HT-29 (cell line): ENCODE data around the gene U2AF2. TPM values are rescaled to one million over a fixed set of nuclear protein-coding genes. Genes with fewer than 3 reads are reported as not detected.

ENCODE experiments used
- DNase-seq: peaks from one replicate; pipeline ENCODE4 v3.0.0-alpha.2; 2015; ENCODE audit warnings: low spot score
- total RNA-seq: library from RNA; depleted of rRNA; stranded (reverse); fragments of >200 nt; shearing (Covaris generic); gene quantifications from 2 replicates; pipeline ENCODE4 v1.2.3, GENCODE V29; 2014

U2AF2 gene
- total RNA-seq, 1 experiment from 2014 or later: 799 TPM

GRCh38 chr19:55656988-55657747, 2.3 kb downstream of the U2AF2 start:
- DNase-seq: peak; percentile 43

- DNase-seq: no peak
Measured at GRCh38 chr19:55658846-55659459, 4.1 kb downstream of the U2AF2 start.

DNA sequence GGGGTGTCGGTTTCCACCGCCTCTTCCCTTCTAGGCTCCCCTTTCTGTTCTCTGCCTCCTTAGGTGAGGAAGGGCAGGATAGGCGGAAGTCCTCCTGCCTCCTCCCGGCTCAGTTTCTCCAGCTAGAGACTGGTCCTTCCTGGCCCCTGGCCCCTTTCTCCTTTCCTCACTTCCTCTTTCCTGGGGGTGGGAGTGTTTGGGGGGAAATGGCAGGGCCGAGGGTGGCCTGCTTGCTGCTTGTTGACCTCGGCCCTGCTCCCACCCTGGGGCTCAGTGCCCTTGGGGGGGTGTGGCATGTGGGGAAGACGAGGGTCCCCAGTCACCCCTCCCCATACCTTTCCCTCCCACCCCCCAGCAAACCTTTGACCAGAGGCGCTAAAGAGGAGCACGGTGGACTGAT, 5.0 kb downstream of the U2AF2 start:
- no peak for DNase-seq

DNA sequence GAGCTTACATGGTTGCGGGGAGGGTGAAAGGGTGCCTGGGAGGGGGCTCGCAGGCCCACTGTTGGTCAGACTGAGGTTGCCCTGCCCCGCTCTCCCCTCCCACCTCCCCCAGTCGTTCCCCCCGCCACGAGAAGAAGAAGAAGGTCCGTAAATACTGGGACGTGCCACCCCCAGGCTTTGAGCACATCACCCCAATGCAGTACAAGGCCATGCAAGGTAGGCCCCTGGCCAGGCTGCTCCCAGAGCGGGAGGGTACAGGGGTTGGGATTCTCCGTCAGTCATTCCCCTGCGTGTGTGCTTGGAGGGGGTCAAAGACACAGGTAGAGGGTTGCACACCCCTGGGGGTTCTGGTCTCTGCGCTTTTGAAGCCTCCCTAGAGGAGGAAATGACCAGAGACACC, 5.6 kb downstream of the U2AF2 start:
- no peak for DNase-seq

- no peak for DNase-seq
Measured at GRCh38 chr19:55660991-55661390, 6.2 kb downstream of the U2AF2 start.

DNA sequence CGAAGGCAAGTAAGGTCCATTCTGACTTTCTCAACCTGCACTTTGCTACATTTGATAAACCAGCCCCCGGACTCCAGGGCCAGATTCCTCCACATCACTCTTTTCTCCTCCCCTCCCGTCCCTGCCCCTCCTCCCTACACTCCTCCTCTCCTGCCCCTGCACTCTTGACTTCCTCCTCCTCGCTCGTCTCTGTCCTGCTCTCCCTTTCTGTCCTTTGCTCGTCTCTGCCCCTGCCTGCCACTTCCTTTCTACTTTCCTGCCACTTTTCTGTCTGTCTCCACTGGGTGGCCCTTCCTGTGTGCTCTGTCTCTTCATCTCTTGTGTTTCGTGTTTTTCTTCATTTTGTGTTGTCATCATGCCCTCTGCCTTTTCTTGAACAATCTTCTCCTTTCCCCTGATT, 7.0 kb downstream of the U2AF2 start:
- DNase-seq: no peak

DNA sequence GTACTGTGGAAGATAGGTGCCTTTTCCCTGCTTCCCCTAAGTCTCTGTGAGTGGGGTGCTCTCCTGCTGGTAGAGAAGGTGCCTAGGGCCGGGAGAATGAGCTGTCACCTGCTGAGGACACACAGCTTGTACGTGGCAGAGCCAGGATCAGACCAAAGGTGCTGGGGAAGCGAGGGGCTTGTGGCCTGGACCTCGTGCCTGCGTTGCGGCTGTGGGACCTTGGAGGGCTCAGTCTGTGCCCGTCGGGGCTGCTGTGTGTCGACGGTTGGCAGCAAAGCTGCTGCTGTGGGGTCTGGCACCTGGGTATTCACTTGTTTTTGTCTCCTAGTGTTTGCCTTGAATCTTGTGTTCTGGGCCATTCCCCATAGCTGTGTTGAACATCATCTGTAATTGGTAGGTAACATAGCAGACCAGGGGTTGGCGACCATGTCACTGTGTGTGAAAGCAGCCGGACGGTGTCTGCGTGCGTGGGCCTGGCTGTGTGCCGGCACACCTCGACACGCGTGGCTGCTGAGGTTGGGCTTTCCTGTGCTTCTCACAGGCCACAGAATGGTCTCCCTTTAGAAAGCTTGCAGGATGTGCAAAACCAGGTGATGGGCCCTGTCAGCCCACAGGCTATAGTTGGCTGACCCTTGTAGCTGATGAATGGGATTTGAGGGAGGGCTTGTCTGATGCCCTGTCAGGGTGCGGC, 9.2 kb downstream of the U2AF2 start:
- no peak for DNase-seq

DNA sequence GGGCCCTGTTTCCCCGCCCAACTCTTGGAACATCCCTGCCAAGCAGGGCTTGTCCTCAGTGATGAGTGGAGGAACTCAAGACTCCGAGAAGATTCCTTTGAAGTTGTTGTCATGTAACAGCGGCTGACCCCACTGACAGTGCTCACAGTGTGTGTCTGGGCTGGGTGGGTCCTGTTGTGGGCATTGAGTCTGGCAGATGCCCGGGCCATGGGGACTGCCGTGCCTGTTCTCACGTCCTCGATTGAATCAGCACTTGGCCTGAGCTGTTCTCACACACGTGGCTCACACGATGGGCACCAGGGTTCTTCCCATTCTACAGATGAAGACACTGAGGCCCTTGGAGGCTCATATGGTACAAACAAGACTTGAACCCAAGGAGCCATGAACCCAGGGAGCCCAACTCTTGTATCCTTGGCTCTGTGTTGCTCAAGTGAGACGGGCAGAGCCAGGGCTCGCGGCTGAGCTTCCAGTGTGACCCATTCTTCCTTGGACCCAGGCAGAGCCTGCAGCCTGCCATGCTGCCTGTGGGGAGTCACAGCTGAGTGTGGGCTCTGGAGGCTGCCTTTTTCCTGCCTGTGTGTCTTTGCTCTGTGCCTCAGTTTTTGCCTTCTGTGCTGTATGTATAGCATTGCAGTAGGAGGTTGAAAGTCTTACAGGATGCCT, 11.6 kb downstream of the U2AF2 start:
- DNase-seq: no peak

GRCh38 chr19:55667006-55667381, 12.2 kb downstream of the U2AF2 start:
- DNase-seq: no peak

DNA sequence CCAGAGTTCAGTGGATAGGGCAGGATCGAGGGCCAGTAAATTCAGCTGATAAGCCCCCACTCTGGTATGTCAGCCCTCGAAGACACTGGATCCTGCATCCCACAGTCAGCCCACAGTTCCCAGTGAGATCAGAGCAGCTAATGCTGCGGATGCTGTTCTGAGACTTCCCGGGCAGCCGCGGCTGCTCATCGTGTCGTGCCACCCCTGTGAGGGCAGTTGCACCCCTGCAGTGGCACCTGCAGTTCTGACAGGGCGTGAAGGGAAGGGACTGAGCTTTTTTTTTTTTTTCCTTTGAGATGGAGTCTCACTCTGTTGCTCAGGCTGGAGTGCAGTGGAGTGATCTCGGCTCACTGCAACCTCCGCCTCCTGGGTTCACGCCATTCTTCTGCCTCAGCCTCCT, 12.7 kb downstream of the U2AF2 start:
- no peak for DNase-seq

DNA sequence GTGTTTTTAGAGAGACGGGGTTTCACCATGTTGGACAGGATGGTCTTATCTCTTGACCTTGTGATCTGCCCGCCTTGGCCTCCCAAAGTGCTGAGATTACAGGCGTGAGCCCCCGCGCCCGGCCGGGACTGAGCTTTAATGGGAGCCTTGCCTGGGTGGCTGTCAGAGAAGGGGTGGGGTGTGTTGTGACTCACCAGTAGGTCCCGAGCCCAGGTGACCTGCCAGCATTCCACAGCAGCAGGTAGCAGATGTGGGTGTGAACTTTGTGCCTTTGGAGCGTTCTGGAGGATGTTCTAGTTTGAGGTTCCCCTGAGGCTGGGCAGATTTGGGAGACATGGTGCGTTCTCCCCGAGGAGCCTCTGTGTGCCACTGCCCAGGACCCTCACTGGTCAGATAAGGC, 13.1 kb downstream of the U2AF2 start:
- DNase-seq: peak; percentile 85

- no peak for DNase-seq
Measured at GRCh38 chr19:55668603-55669348, 13.9 kb downstream of the U2AF2 start.

- no peak for DNase-seq
Measured at GRCh38 chr19:55669418-55670279, 14.8 kb downstream of the U2AF2 start.

GRCh38 chr19:55670280-55671053, 15.6 kb downstream of the U2AF2 start:
- no peak for DNase-seq

DNA sequence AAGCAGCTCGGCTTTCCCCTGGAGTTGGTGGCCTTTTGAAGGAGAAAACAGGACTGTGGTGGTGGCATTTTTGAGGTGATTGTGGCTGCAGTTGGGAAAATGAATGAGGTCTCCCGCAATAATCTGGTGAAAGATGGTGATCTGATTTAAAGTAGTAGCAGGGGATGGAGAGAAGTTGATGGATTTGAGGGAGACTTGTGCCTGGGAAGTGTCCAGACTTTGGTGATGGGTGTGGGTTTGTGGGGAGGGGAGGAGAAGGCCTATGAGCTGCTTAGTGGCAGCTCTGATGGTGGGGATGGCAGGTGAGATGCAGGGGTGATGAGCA, 16.2 kb downstream of the U2AF2 start:
- no peak for DNase-seq

DNA sequence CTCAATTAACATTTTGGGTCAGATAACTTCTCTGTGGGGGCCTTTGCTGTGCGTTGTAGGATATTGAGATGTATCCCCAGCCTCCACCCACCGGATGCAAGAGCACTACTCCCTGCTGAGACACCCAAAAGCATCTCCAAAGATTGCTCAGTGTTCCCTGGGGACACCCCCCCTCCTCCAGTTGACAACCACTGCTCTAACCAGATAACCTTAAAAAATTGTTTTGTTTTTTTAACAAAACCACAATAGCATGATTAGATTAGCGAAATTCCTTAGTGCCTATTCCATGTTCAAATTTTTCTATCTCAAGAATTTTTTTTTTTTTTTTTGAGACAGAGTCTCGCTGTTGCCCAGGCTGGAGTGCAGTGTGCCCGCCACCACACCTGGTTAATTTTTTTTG, 17.6 kb downstream of the U2AF2 start:
- DNase-seq: no peak

DNA sequence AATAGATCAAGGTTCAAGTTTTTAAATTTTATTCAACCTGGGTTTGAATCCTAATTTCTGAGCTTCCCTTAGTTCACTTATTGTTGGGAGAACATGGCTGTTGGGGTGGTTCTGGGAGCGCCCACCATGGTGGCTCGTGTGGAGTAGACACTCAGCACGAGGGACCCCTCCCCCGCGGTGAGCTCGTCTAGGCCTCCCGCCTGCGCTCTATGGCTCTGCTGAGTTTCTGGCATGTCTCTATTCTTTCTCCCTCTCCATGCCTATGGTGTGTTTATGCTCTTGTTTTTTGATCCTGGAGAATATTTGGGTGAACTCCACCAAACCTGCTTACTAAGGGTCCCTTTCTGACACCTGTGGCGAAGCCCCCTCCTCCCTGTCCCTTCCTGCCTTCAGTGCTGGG, 18.6 kb downstream of the U2AF2 start:
- no peak for DNase-seq

- DNase-seq: no peak
Measured at GRCh38 chr19:55673889-55674288, 19.1 kb downstream of the U2AF2 start.

DNA sequence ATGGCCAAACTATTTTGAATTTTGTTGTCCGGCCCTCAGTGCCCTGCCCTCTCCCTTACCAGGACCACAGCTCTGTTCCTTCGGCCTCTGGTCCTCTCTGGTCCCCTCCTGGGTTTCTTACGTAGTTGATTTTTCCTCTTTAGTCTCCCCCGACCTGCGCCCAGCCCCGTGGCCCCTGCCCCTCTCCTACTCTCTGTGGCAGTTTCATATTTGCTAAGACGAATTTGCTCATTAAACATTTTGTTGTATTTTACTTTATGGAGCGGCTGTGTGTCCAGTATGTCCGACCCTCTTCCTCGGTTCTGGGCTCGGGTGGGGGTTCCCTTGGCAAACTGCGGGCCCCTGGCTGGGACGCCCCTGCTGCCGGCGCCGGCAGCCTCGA, 19.6 kb downstream of the U2AF2 start:
- DNase-seq: peak; percentile 10
